GM19043 (cell line): Measurements from ENCODE around the gene DGKE.

Source experiments
- ATAC-seq: cut with Tn5 transposase; IDR thresholded peaks from one replicate; pipeline ENCODE4 v1.9.1; 2021; ENCODE audit warnings: low read depth; ENCODE audit not compliant: unreplicated experiment

Gene DGKE

GRCh38 chr17:56912105-56912999, 78.4 kb downstream of the DGKE start:
- ATAC-seq = no peak

DNA sequence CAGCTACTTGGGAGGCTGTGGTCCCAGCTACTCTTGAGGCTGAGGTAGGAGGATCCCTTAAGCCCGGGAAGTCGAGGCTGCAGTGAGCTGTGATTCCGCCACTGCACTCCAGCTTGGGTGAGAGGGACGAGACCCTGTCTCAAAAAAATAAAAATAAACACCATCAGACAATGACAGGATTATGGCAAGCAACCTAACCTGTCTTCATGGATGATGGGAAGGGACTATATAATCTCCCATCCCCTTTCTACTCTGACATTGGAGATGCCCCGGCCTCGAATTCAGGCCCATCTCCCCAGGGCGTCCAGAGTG, 79.0 kb downstream of the DGKE start:
- no peak for ATAC-seq

DNA sequence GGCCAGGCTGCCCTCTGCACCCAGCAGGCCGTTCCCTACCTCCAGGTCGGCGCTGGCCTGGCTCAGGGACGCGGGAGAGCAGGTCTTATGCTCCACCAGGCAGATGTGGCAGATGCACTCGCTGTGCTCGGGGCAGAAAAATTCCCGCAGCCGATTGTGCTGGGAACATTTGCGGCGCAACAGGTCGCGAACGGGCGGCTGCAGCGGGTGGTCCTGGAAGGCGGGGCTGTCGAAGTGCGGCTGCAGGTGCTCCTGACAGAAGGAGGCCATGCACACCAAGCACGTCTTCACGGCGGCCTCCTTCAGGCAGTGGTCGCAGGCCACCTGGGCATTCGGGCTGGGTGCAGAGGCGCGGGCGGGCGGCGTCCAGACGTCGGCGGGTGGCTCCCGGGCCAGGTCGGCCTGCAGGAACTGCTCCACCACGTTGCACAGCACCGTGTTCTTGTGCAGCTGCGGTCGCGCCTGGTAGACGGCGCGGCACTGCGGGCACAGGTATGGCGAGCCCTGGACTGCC, 79.5 kb downstream of the DGKE start:
- ATAC-seq = peak; percentile 31

DNA sequence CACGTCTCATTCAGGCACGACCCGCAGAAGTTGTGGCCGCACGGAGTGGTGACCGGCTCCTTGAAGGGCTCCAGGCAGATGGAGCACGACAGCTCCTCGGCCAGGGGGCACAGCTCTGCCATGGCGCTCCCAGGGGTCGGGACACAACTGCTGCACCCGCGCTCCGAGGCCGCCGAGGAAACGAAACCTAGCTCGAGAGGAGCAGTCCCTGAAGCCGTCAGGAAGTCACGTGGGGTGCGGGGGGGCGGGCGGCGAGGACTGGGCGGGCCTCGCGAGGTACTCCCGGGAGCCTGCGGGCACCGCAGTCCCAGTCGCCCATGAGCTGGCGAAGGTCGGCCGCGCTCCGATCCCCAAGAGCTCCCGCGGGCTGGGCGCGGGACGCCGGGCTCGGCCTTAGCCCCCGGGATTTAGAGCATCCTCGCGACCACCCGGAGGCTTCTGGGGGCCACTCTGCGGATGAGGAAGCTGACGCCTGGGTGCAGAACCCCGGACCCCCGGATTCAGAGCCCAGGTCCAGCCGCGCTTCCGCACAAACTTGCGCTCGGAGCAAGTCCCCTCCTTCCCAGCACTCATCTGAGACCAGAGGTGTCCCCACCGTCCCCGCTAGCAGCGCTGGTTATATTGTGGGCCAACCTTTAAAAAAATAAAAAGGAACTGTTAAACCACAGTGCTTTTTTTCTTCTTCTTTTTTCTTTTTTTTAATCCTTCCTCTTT, 80.1 kb downstream of the DGKE start, which contains the start of gene TRIM25:
Gene TRIM25 (minus strand): TSS at position 183 of the 714 bp plus-strand sequence. CDS start 61 bp downstream, at position 122.
- ATAC-seq = peak; percentile 67

- ATAC-seq = no peak
These were observed 80.8 kb downstream of the DGKE start for GRCh38 chr17:56914581-56915273.

- no peak for ATAC-seq
These were observed 83.8 kb downstream of the DGKE start for GRCh38 chr17:56917559-56918296.

GRCh38 chr17:56918916-56919315, 85.0 kb downstream of the DGKE start:
- no peak for ATAC-seq
